DMS79 (cell line): ENCODE data around the gene VSTM2A.
"Not testable (repeated sequence)": the region's sequence is repeated elsewhere in the genome, so short reads cannot be mapped to it uniquely, and the experiment has no call there.

ENCODE experiments used
- DNase-seq: peaks from one replicate; lab custom pipeline; 2025; lab: John Stamatoyannopoulos, UW

VSTM2A gene, protein sequence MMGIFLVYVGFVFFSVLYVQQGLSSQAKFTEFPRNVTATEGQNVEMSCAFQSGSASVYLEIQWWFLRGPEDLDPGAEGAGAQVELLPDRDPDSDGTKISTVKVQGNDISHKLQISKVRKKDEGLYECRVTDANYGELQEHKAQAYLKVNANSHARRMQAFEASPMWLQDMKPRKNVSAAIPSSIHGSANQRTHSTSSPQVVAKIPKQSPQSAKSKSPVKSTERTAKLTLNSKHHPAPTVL

GRCh38 chr7:54541669-54542625 is at the start of gene VSTM2A:
VSTM2A (plus strand) TSS chr7:54542375; CDS start chr7:54542731, 356 bp downstream.
- DNase-seq: peak; percentile 86

GRCh38 chr7:54504531-54504930 is 37.6 kb upstream of the VSTM2A start:
- not testable (repeated sequence) for DNase-seq

DNA sequence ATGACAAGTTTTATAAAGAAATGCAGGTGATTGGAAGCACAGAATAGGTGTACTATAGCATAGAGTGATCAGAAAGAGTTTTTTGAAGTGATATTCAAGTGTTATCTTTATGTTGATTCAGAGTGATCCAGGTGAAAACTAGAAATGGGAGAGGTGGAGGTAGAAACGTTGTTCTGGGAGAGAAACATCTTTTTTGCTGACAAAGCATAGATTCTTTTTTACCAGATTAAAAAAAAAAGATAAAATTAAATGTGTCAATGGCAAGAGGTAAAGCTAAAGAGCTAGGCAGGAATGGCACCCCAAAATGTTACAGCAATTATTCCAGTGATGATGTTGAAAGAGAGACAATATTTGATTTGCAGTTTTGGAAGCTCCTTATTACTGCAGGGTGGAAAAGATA is 12.6 kb upstream of the VSTM2A start:
- no peak for DNase-seq

DNA sequence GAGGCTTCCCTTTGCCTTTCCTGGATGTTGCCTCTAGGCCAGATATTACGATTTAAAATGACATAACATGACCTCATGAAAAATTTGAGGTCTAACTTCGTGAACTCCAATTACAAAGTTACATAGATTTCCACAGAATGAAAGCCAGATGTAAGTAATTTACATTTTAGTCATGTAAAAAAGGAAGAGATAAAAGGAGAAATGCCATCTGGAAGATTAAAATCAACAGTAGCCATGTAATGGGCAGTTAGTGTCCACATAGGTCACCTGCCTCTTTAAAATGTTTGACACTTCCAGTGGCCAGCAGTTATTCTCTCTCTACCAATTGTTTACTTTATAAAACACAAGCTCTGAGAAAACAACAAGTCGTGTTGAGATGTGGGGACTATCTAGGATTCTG is 4.1 kb upstream of the VSTM2A start:
- DNase-seq: no peak

GRCh38 chr7:54543051-54543488 is 895 bp downstream of the VSTM2A start:
- DNase-seq: peak; percentile 65

DNA sequence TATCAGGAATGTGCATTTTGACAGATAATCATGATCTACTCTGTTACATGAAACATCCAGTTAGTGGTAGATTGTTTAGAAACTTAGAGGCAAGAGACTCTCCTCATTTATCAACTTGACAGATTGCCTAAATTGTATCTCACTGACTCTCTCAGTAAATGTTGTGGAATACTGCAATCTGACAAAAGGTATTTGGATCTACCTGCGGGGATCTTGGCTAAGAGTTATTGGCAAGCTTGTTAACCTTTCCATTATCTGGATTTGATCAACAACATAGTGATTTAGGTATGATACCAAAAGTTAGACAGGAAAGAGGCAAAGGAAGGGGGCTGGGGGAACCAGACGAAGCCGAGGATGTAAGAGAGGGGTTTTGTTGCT is 2.0 kb downstream of the VSTM2A start:
- no peak for DNase-seq

GRCh38 chr7:54544527-54545240 is 2.5 kb downstream of the VSTM2A start:
- DNase-seq: no peak

GRCh38 chr7:54545241-54545563 is 3.0 kb downstream of the VSTM2A start:
- no peak for DNase-seq

GRCh38 chr7:54546081-54546985 is 4.2 kb downstream of the VSTM2A start:
- peak; percentile 59 for DNase-seq

DNA sequence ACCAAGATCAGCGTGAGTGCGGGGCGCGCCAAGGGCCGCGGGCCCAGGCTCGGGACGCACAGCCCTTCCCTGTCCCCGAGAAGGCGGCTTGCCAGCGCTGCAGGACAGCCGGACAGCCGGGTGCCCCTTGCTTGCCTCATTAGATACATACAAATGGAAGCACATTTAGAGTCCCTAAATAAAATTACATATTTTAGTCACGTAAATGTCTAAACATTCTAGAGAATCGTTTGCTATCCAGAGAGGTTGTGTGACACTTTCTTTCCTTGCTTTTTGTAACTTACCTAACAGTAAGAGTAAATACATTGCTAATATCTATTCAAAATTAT is 4.8 kb downstream of the VSTM2A start:
- no peak for DNase-seq

- DNase-seq: peak; percentile 45
These were observed 8.3 kb downstream of the VSTM2A start for GRCh38 chr7:54550471-54550870.

DNA sequence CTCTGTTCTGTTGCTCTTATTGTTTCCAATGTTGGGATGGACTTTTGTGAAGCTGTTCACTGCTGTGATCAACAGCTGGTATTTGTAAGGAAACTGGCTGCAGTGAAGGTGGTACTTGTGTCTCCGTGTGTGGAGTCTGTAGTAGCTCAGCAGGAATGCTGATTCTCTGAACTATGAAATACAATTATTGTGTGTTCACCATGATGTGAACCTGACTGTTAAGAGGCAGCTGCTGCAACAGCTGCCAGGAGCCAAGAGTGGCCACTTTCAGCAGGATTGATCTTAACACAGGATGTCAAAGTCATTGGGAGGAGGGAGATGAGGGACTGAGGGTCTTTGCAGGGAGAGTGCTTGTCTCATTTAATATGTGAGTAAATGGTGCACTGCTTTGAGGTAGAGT is 13.9 kb downstream of the VSTM2A start:
- peak; percentile 66 for DNase-seq

DNA sequence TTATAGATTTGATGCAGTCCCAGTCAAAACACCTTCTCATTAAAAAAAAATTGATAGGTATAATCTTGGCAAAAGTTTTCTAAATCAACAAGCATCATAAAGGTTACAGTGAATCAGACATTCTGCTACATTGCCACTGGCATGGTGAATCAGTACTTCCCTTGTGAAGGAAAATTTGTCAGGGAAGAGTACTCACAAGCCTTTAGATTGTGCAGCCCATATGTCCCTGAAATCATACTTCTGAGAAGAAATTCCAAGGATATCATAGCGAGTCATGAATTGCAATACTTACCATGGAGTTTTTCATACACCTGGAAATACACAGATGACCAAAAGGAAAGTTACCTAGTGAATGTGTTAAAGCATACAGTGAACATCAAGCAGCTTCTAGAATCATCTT is 17.2 kb downstream of the VSTM2A start:
- DNase-seq: no peak

DNA sequence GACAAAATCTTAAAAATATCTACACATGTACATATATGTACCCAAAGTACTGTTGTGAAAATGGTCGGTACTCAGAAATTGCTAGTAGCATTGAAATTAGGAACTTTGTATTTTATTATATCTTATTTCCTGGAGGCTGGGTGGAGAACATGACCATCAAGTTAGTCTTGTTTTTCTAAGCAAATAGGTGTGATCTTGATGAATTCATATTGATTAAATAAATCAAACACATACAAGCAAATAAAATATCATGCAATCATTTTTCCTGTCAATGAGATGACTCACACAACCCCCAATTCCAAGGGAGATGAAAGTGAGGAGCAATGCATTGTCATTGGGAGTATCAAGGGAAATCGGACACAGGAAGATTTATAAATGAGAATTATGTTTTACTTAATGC is 18.0 kb downstream of the VSTM2A start:
- no peak for DNase-seq

DNA sequence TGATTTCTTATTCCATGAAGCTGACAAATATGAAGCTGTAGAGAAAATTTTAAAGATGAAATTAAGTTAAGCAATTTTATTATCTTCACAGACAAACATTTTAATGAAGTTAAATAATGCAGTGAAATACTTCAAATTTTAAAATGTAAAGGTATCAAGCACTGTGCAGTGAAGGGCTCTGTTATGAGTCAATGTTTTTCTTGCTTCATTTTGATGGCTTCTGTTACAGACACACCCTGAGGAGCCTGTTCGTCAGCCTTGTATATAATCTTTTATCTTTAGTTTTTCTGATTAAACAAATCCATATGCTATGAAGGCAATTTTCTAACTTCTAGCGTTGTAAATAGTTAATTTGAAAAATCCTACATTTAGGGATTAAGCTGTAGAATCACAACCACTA is 18.5 kb downstream of the VSTM2A start:
- DNase-seq: no peak

- no peak for DNase-seq
These were observed 21.2 kb downstream of the VSTM2A start for GRCh38 chr7:54563329-54563916.

DNA sequence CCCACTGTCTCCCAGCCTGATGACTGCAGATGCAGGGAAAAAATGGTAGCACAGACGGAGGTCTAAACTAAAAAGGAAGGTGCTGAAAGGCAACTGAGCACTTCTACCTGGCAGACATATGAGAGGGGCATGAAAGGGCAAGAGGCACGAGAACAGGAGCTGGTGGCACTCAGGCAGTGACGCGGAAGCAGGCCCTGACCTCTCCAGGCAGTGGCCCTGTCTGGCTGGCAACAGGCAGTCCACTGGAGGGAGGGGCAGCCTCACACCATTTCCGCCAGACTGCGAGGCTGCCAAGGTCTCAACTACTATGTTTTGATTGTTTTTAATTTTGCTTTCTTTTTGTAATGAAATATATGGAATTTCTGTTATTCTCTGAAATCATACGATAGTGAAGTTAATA is 23.3 kb downstream of the VSTM2A start:
- no peak for DNase-seq

- DNase-seq: no peak
These were observed 39.3 kb downstream of the VSTM2A start for GRCh38 chr7:54581511-54581910.

DNA sequence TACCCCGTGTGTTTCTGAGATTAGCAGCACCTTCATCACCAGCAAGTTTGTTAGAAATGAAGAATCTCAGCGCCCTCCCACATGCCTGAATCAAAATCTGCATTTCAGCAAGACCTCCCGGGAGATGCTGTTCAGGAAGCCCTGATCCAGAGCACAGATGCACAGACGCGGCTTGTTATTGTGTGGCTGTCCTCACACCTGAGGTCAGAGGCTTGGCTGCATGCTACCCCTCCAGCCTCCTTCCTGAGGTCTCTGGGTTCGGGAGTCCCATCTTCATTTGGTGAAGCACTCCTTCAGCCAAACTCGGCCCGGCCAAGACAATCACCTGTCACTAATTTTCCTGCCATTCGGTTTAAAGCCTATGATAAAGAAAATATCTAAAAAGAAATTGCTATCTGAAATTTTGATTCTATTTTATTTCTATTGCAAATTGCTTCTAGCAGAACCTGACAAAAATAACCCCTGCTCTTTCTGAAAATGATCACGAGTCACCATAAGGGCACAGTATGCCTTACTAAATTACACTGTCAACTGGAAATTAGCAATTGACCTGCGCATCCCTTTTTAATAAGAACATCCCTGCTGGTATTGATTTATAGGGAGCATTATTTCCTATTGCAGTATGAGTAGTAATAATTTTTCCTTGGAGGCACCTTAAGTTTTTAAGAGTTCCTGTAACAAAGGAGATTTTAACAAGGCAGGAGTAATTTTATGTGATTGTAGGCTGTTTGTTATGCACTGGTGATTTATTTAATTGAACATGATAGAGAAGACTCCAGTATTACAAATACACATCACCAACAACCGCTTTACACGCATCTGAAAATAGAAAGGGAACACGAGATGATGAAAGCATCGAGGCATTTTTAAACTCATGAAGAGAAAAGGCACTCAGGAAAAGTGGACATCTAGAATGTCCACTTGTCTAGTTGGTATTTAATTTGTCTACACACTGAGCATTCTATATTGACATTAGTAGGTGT is 49.5 kb downstream of the VSTM2A start:
- peak; percentile 5 for DNase-seq

DNA sequence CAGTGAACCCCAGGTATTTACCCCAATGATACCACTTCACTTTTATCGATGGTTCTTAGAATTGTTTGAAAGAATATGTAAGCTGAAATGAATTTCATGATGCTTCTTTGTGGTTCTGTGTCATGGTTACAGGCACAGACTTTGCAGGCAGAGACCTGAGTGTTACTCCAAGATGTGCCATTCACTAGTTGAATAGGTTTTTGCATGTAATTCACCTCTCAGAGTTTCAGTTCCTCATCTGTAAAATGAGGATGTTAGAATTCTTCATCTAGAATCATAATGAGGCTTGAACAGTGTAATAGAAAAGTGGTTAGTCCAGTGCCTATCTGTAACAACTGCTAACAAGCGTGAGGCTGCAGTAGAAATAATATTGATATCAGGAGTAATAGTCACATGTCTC is 54.6 kb downstream of the VSTM2A start:
- DNase-seq: no peak
